ENCODE results near the gene PTGIR.

DNA sequence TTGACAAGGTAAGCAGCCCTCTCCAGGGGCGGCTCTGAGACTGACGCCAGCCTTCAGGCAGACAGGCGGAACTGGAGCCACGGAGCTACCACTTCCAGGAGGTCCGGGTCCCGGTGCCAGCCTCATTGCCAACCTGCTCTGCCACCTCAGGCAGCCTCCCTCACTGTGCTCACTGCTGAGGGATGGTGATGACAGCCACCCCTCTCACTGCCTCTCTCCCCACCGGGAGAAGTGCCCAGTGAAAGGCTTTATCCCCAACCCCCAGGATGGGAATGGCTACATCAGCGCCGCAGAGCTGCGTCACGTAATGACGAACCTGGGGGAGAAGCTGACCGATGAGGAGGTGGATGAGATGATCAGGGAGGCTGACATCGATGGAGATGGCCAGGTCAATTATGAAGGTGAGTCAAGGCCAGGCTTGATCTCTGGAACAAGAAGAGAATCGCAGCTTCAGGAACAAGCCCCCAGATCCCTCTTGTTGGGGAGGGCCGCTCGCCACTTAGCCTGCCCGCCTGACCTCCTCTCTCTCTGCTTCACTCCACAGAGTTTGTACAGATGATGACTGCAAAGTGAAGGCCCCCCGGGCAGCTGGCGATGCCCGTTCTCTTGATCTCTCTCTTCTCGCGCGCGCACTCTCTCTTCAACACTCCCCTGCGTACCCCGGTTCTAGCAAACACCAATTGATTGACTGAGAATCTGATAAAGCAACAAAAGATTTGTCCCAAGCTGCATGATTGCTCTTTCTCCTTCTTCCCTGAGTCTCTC, 16.1 kb downstream of the PTGIR start:
- TF ChIP-seq, protein P1, sequence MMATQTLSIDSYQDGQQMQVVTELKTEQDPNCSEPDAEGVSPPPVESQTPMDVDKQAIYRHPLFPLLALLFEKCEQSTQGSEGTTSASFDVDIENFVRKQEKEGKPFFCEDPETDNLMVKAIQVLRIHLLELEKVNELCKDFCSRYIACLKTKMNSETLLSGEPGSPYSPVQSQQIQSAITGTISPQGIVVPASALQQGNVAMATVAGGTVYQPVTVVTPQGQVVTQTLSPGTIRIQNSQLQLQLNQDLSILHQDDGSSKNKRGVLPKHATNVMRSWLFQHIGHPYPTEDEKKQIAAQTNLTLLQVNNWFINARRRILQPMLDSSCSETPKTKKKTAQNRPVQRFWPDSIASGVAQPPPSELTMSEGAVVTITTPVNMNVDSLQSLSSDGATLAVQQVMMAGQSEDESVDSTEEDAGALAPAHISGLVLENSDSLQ (IDR thresholded peaks at IDR 0.05) = no peak
- TF ChIP-seq BHLHE40 (IDR thresholded peaks at IDR 0.05; ENCODE audit: borderline replicate concordance) = no peak
- TF ChIP-seq SUZ12 (IDR thresholded peaks at IDR 0.05) = no peak
- no peak for TF ChIP-seq HDGF (IDR thresholded peaks at IDR 0.05; ENCODE audit: borderline replicate concordance)
- TF ChIP-seq FOXK2 (IDR thresholded peaks at IDR 0.05) = no peak
- TF ChIP-seq SP1 (IDR thresholded peaks at IDR 0.05) = no peak
- no peak for TF ChIP-seq ZNF384 (IDR thresholded peaks at IDR 0.05)
- no peak for TF ChIP-seq ELF4 (IDR thresholded peaks at IDR 0.05)

Data from HEK293T (cell line).